NCI-H1436 treated with DMSO at 0.1 percent for 48 hours (cell line): ENCODE results near the gene DKK3.

ENCODE experiments used
- DNase-seq: peaks from one replicate; lab custom pipeline; 2025; lab: John Stamatoyannopoulos, UW

The DKK3 gene

GRCh38 chr11:12029738-12030363 lies 21.4 kb upstream of the DKK3 start:
- DNase-seq, result no peak

GRCh38 chr11:12029119-12029518 lies 20.7 kb upstream of the DKK3 start:
- DNase-seq, result no peak

GRCh38 chr11:12028303-12028702 lies 19.9 kb upstream of the DKK3 start:
- no peak for DNase-seq

GRCh38 chr11:12026331-12027211 lies 18.1 kb upstream of the DKK3 start:
- DNase-seq, result no peak

GRCh38 chr11:12024254-12024926 lies 16.0 kb upstream of the DKK3 start:
- no peak for DNase-seq

GRCh38 chr11:12023015-12023414 lies 14.6 kb upstream of the DKK3 start:
- no peak for DNase-seq

- DNase-seq, result no peak
Measured at GRCh38 chr11:12020546-12020945, 12.1 kb upstream of the DKK3 start.

- DNase-seq, result no peak
Measured at GRCh38 chr11:12019866-12020416, 11.5 kb upstream of the DKK3 start.

GRCh38 chr11:12019337-12019736 lies 10.9 kb upstream of the DKK3 start:
- no peak for DNase-seq

- DNase-seq, result no peak
Measured at GRCh38 chr11:12017865-12018453, 9.5 kb upstream of the DKK3 start.

- DNase-seq, result no peak
Measured at GRCh38 chr11:12017243-12017678, 8.8 kb upstream of the DKK3 start.

- no peak for DNase-seq
Measured at GRCh38 chr11:12016246-12016645, 7.8 kb upstream of the DKK3 start.

- DNase-seq, result no peak
Measured at GRCh38 chr11:12015486-12015885, 7.1 kb upstream of the DKK3 start.

- no peak for DNase-seq
Measured at GRCh38 chr11:12013781-12014180, 5.4 kb upstream of the DKK3 start.

GRCh38 chr11:12009617-12010321 lies 1.3 kb upstream of the DKK3 start:
- DNase-seq, result no peak

- no peak for DNase-seq
Measured at GRCh38 chr11:12008790-12009616, 577 bp upstream of the DKK3 start.

- no peak for DNase-seq
Measured at GRCh38 chr11:12007230-12007593, 1.2 kb downstream of the DKK3 start.

GRCh38 chr11:12006552-12007229 lies 1.7 kb downstream of the DKK3 start:
- DNase-seq, result no peak

- no peak for DNase-seq
Measured at GRCh38 chr11:12005476-12005875, 3.0 kb downstream of the DKK3 start.

- no peak for DNase-seq
Measured at GRCh38 chr11:12005061-12005460, 3.4 kb downstream of the DKK3 start.
